Heart right ventricle (tissue), 16 donors: ENCODE data around the gene ACHE. TPM values are rescaled to one million over a fixed set of nuclear protein-coding genes. Genes with fewer than 3 reads are reported as not detected.

Experiments used
- ATAC-seq, 8 donors: fragments of 200-7000 bp; cut with Tn5 transposase; one replicate each; pipeline ENCODE4 v1.9.1; 2020; ENCODE audit warnings: mild to moderate bottlenecking in 8 of 8, moderate library complexity in 8 of 8, moderate number of reproducible peaks in 1 of 8
- DNase-seq, 2 donors: peaks; one replicate each; pipeline ENCODE4 v3.0.0-alpha.2; 2020
- H3K27ac ChIP-seq, 10 donors: fragments of 200-600 bp; sonication (generic) in 2 of 10; one replicate each; pipeline versions ENCODE4 v1.5.0 to v1.8.0; 2020 to 2022; ENCODE audit warnings: mild to moderate bottlenecking in 3 of 10
- H3K27me3 ChIP-seq, 7 donors: fragments of 200-600 bp; one replicate each; pipeline ENCODE4 v1.8.0; 2021 to 2022; ENCODE audit warnings: mild to moderate bottlenecking in 2 of 7
- H3K36me3 ChIP-seq, 9 donors: fragments of 200-600 bp; sonication (generic) in 1 of 9; one replicate each; pipeline versions ENCODE4 v1.5.0 to v1.8.0; 2020 to 2022; ENCODE audit warnings: mild to moderate bottlenecking in 2 of 9
- H3K4me1 ChIP-seq, 9 donors: fragments of 200-600 bp; sonication (generic) in 1 of 9; one replicate each; pipeline versions ENCODE4 v1.5.0 to v1.8.0; 2020 to 2022; ENCODE audit warnings: mild to moderate bottlenecking in 4 of 9
- H3K4me3 ChIP-seq, 10 donors: fragments of 200-600 bp; sonication (generic) in 2 of 10; one replicate each; pipeline versions ENCODE4 v1.5.0 to v1.8.0; 2020 to 2022; ENCODE audit warnings: mild to moderate bottlenecking in 7 of 10, moderate library complexity in 2 of 10
- H3K9me3 ChIP-seq, 11 donors: fragments of 200-600 bp in 10 of 11; sonication (generic) in 2 of 11; one replicate each; pipeline versions ENCODE4 v1.5.0 to v1.8.0; 2013 to 2022; ENCODE audit warnings: mild to moderate bottlenecking in 2 of 11, control low read depth in 1 of 11, moderate library complexity in 1 of 11
- WGBS, 2 donors: extraction: QIAGEN DNeasy Blood & Tissue Kit; methylation state at CpG; one replicate each; pipeline ENCODE4 v1.1.7; 2013; ENCODE audit warnings: inconsistent platforms in 1 of 2; 5-methylcytosine and 5-hydroxymethylcytosine counted together
- intact Hi-C, 10 donors: fragments of 100-400 bp; cut with DNase I; formaldehyde crosslinking; loops; one replicate each; pipeline versions ENCODE4 v1.11.1 to v1.14.2; 2022
- polyA plus RNA-seq, 2 donors: library from polyadenylated mRNA; stranded (reverse); fragments of 200-250 nt; gene quantifications; one replicate each; pipeline ENCODE4 v1.2.3, GENCODE V29; 2013
- total RNA-seq, 10 donors: library from RNA; stranded (reverse); fragmentation: NEBNext Ultra II Directional in 3 of 10; extraction: Animal tissue kit (Norgen Biotek cat#: 25700) in 3 of 10; gene quantifications; one replicate each; pipeline versions ENCODE4 v1.2.1 to v1.2.4, GENCODE V29; 2021 to 2023
- TF ChIP-seq, protein P1 (sequence below), 9 donors: fragments of 200-600 bp; sonication (generic) in 2 of 9; IDR thresholded peaks; one replicate each; pipeline versions ENCODE4 v1.5.0 to v1.8.0; 2021 to 2022; ENCODE audit warnings: antibody characterized with exemption in 9 of 9, mild to moderate bottlenecking in 5 of 9, moderate library complexity in 1 of 9
- donor health status: Arrhythmogenic right ventricular cardiomyopathy.
- donor health status: ischemic (EF 13 %, LVEDD 7.1; RV severe dilation, severe dysfunction).
- donor health status: healthy with polysubstance abuse.
- donor health status: DM: no; HTN: yes; CAD: no.
- donor health status: DM: no; HTN: no; CAD: no.
- donor health status: ischemic (EF 25% LVEDD 6.9; RV normal size, moderate dysfunction).
- donor health status: ischemic (EF 25% LVEDD 5.7; RV mildly dilated, moderate dysfunction).
- donor health status: healthy.
- donor health status: DM: yes; HTN: yes; CAD: no.
- donor health status: Ischemic cardiomyopathy.
- donor health status: ischemic (EF 35%, LVEDD 5.7; RV mildly dilated, moderate dysfunction).
- donor health status: nonischemic (EF 11% LVEDD 7.7; RV severe dilation, severe dysfunction).
- donor health status: DM: yes; HTN: yes; CAD: no.
- donor health status: PGD.
- donor health status: ischemic (EF 29% LVEDD 5.4; RV normal size, mild dysfunction).
- donor health status: nonischemic (EF 23%, LVEDD 6.1; RV moderate dilation, normal function).

Gene ACHE
- total and polyA plus RNA-seq, 12 donors, result 0.27 to 1.1 (median 0.81) TPM

DNA sequence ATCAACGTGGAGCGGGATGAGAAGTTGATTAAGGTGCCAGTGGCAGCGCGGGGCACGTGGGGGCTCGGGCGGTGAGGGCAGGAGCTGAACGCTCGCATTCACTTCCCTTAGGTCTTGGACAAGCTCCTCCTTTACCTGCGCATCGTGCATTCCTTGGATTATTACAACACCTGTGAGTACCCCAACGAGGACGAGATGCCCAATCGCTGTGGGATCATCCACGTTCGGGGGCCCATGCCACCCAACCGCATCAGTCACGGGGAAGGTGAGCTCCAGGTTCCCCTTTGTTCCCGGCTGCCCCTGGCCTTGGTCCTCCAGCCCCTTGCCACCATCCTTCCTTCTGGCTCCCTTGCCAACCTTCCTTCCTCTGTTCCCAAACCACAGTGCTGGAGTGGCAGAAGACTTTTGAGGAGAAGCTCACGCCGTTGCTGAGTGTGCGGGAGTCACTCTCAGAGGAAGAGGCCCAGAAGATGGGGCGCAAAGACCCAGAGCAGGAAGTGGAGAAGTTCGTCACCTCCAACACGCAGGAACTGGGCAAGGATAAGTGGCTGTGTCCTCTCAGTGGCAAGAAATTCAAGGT is 8.7 kb downstream of the ACHE start:
- Histone ChIP-seq H3K4me3 (peak overlapping the region in 1 of 10 donors; percentile 30), H3K36me3 (peaks cover 6 to 68% (median 56%) of the 10 kb centered on the region in 9 donors), H3K27me3 (peaks cover 0 to 16% (median 0%) of the 10 kb centered on the region in 7 donors), H3K4me1 (peaks cover 16 to 45% (median 31%) of the 10 kb centered on the region in 9 donors), H3K9me3 (no peaks in the 10 kb centered on the region), H3K27ac (peak overlapping the region in 3 of 10 donors; percentile 40 to 90 (median 41))
- DNase-seq (no peak), ATAC-seq (no peak)
- TF ChIP-seq, protein P1, sequence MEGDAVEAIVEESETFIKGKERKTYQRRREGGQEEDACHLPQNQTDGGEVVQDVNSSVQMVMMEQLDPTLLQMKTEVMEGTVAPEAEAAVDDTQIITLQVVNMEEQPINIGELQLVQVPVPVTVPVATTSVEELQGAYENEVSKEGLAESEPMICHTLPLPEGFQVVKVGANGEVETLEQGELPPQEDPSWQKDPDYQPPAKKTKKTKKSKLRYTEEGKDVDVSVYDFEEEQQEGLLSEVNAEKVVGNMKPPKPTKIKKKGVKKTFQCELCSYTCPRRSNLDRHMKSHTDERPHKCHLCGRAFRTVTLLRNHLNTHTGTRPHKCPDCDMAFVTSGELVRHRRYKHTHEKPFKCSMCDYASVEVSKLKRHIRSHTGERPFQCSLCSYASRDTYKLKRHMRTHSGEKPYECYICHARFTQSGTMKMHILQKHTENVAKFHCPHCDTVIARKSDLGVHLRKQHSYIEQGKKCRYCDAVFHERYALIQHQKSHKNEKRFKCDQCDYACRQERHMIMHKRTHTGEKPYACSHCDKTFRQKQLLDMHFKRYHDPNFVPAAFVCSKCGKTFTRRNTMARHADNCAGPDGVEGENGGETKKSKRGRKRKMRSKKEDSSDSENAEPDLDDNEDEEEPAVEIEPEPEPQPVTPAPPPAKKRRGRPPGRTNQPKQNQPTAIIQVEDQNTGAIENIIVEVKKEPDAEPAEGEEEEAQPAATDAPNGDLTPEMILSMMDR (IDR thresholded peaks at IDR 0.05), result no peak
- 84% methylated on average over 25 of the region's 25 CpGs for WGBS, 2 donors
- intact Hi-C loops, result no loop called here

DNA sequence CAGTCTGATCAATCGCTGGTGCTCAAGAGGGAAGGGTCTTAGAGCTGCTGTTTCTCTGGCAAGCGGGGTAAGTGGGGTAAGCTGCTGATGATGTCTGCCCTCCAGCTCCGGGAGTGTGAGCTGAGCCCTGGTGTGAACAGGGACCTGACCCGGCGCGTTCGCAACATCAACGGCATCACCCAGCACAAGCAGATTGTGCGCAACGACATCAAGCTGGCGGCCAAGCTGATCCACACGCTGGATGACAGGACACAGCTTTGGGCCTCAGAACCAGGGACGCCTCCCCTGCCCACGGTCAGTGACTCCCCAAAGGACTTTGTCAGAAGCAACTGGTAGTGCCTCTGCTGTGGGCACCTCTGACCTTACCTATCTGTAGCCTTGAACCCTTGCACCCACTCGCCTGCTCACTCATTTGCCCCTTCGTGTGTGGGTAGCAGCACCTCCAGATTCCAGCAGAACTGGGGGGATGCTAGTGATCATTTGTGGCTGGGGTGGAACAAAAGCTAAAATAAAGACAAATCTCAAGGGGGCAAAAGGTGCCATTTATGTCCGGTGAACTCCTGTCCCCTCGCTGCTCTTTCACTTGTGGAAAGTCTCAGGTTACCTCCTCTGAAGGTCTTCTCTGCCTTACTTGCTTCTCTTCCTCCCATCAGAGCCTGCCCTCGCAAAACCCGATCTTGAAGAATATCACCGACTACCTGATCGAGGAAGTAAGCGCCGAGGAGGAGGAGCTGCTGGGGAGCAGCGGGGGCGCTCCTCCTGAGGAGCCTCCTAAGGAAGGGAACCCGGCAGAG is 9.3 kb downstream of the ACHE start:
- Histone ChIP-seq H3K4me3 (no peak overlapping the region), H3K27me3 (peaks cover 0 to 9% (median 0%) of the 10 kb centered on the region in 7 donors), H3K4me1 (peaks cover 16 to 43% (median 31%) of the 10 kb centered on the region in 9 donors), H3K36me3 (peaks cover 6 to 75% (median 63%) of the 10 kb centered on the region in 9 donors), H3K27ac (peak overlapping the region in 2 of 10 donors; percentile 41 to 90), H3K9me3 (no peaks in the 10 kb centered on the region)
- no peak for ATAC-seq
- no peak for DNase-seq
- intact Hi-C loops, result no loop called here
- TF ChIP-seq, protein P1 (IDR thresholded peaks at IDR 0.05), result no peak
- 88 to 91% methylated on average over 27 of the region's 27 CpGs for WGBS, 2 donors

DNA sequence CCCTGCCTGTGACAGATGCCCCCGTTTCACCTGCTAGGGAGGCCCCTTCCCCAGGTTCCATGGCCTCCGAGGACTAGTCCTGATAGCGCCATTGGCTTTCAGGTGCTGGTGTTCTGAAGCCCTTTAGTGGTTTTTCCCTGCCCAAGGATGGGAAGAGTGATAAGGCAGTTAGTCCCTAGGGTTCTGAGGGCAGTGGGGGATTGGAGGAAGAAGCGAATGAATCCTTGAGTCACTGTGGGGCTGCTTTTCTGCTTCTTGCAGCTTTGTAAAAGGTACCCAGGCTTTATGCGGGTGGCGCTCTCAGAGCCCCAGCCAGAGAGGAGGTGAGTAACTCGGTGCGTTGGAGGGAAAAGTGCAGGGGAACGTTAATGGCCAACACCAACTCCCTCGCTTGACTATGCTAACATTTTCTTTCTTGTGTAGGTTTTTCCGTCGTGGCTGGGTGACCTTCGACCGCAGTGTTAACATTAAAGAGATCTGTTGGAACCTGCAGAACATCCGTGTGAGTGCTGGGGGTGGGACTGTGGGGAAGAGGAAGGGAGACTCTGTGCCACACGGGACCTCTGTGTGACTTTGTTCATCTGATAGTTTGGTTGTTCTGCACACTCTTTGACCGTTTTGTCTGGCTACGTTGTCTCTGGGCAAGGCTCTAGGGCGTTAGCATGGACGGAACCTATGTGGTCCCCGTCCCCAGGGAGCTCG is 10.1 kb downstream of the ACHE start:
- WGBS, 2 donors, result 88 to 91% methylated on average over 22 of the region's 22 CpGs
- Histone ChIP-seq H3K4me3 (no peak overlapping the region), H3K27ac (peak overlapping the region in 1 of 10 donors; percentile 40), H3K9me3 (no peaks in the 10 kb centered on the region), H3K4me1 (peaks cover 11 to 36% (median 24%) of the 10 kb centered on the region in 9 donors), H3K36me3 (peaks cover 6 to 82% (median 67%) of the 10 kb centered on the region in 9 donors), H3K27me3 (peaks cover 0 to 1% (median 0%) of the 10 kb centered on the region in 7 donors)
- TF ChIP-seq, protein P1 (IDR thresholded peaks at IDR 0.05), result no peak
- ATAC-seq, result no peak
- intact Hi-C loops, result no loop called here
- DNase-seq, result no peak

DNA sequence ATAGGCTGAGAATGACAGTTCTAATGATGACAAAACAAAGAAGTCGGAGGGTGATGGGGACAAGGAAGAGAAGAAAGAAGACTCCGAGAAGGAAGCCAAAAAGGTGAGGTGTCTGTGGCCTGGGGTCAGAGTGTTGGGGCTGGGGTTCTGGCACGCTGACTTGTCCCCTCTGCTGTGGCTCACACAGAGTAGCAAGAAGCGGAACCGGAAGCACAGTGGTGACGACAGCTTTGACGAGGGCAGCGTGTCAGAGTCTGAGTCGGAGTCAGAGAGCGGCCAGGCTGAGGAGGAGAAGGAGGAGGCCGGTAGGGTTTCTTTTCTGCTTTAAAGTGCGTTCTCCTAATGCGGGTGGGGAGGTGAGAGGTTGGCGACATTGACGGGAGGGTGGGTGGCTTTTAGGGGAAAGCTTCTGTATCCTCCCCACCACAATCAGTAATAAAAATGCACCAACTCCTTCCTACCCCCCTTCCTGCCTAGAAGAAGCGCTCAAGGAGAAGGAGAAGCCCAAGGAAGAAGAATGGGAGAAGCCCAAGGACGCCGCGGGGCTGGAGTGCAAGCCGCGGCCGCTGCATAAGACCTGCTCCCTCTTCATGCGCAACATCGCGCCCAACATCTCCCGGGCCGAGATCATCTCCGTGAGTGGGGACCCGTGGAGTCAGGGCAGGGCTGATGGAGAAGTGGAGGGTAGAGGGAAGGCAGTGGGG is 10.8 kb downstream of the ACHE start:
- peaks cover 10 to 34% (median 22%) of the 10 kb centered on the region in 9 donors for H3K4me1 ChIP-seq
- no peaks in the 10 kb centered on the region for H3K9me3 ChIP-seq
- DNase-seq, result no peak
- no peak for ATAC-seq
- peaks cover 6 to 89% (median 67%) of the 10 kb centered on the region in 9 donors for H3K36me3 ChIP-seq
- no peak overlapping the region for H3K4me3 ChIP-seq
- no peaks in the 10 kb centered on the region for H3K27me3 ChIP-seq
- 82 to 86% methylated on average over 29 of the region's 29 CpGs for WGBS, 2 donors
- peak overlapping the region in 1 of 10 donors; percentile 40 for H3K27ac ChIP-seq
- intact Hi-C loops, result no loop called here
- TF ChIP-seq, protein P1 (IDR thresholded peaks at IDR 0.05), result no peak
